Anterior cingulate cortex (tissue), 58 donors: Measurements from ENCODE around the gene SEMA4B.

Experiments used
- DNase-seq, 58 donors: peaks; one replicate each; lab custom pipeline; 2025; lab: John Stamatoyannopoulos, UW

The SEMA4B gene

DNA sequence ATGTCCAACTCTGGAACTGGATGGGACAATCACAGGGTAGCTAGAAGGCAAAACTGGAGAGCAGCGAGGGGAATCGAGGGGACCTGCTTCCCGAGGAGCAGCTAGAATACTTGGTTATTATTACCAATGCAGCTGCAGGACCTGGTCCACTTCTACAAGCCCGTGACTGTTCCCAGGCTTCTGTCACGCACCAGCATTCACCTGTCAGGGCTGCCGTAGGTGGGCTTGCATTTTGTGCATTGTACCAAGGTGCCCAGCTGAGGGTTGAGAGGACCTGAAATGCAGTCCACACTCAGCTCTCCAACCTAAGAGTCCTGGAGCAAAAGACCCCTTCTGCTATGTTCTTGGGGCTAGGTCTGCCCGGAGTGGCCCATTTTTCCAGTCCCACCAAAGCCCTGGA is 2.3 kb downstream of the SEMA4B start:
- no peak for DNase-seq

DNA sequence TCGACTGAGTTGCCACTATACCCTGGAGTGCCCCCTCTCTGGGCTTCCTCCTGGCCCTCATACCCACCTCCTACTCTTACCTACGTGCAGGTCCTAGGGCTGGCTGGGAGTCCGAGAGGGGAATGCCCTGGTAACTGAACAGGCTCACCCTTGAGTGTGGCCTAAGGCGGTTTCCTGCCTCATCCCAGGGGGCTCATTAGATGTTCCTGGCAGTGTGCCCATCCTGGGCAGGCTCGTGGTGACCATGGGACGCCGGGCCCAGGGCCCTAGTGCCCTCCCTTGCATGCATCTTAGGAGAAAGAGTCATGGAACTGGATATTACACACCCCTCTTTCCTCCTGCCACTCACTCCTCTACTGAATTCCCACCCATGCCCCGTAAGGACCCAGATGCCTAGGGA is 2.8 kb downstream of the SEMA4B start:
- DNase-seq: peak in 33 of 58 donors; percentile 9 to 68 (median 30)

GRCh38 chr15:90205050-90205848 is 4.1 kb downstream of the SEMA4B start:
- DNase-seq: peak in 18 of 58 donors; percentile 10 to 58 (median 30)

- DNase-seq: peak in 1 of 58 donors; percentile 8
These were observed 4.8 kb downstream of the SEMA4B start for GRCh38 chr15:90205886-90206285.

- no peak for DNase-seq
These were observed 6.1 kb downstream of the SEMA4B start for GRCh38 chr15:90207252-90207651.

DNA sequence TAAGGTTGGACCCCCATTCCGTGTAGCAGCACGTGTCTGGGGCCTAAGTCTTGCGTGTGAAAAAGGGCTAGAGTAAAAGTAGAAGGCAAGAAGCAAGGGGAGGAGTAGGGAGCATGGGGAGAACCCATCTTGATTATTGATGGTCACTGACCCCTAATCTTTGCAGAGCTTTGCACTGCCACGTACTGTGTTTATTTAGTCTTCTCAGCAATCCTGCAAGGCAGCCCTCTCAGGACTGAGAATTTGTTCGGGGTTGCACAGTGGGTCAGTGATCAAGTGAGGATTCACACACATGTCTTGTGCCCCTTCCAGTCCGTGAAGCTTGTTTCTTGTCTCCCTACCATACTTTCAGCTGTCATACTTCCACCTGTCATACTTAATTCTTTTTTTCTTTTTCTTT is 7.2 kb downstream of the SEMA4B start:
- no peak for DNase-seq

DNA sequence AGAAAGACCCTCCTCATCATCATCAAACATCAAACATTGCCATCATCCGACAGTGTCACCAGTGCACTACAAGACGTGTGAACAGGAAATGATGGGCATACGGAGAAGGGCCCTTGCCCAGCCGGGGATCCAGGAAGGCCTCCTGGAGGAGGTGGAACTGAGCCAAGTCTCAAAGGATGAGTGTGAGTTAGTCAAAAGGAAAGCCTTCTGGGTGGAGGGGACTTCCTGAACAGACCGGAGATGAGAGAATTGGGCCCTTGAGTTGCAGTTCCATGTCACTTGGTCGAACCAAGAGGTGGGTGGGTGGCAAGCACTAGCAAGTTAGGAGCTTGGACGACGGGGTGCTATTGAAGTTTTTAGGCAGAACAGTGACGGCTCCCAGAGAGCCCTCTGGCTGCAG is 8.5 kb downstream of the SEMA4B start:
- DNase-seq: no peak

DNA sequence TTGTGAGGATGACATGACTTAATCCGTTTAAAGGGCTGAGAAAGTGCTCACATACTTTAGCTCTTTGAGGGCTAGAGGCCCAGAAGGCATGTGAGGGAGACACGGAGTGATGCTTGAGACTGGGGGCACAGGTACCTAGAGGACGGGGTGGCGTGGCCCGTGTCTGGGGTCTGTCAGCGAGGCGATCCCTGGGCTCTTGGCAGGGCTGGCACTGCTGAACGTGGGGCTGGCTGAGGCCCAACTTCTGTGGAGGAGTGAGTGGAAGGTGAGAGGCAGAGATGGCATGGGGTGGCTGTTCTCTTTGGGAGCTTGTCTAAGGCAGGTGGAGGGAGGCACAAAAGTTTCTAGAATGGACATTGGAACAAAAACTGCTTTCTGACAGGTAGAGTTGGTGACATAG is 9.5 kb downstream of the SEMA4B start:
- no peak for DNase-seq

DNA sequence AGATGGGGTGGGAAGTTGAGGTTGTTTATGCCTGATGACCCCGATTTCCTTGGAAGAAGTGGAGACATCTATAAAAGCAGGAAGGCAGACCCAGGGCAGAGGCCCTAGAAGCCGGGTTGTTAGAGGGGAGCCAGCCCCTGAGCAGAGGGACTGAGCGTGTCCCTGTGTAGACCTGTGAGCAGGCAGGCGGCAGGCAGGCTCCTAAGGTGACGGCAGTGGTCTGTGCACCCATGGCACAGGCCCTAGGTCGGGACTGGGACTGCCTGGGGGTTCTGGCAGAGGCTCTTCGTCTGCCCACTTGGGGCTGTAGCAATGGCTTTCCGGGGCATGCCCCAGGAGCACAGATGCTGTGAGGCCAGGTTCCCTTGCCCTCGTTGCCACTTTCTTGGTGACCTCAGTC is 9.9 kb downstream of the SEMA4B start:
- DNase-seq: no peak

DNA sequence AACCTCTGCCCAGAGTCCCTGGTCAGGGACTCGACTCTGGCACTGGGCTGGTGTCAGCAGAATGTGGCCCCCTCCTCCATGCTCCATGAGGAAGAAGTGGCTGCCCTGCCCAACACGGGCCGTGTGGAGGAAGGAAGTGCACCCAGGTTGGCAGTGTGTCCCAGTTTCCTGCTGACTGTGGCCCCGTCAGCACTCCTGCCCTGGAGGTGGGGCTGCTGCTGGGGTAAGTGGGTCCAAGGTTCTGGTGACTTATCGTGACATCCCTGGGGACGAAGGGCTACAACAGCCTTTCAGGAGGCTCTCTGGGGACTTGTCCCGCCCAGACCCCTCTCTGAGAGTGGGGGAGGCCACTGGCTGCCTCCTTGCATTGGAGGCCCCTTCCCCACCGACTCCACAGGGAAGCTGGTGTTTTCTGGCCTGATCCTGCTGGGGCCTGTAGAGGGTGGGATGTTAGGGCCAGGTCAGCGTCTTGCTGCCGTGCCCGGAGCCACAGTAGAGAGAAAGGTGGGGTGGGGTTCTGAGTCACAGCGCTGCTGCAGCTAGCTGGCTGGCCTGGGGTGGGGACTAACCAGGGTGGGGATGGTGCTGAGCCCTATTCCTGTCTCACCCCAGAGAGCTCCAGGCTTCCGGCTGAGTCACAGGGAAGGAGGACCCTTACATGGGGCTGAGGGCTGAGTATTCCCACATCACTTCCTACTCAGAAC is 10.5 kb downstream of the SEMA4B start:
- no peak for DNase-seq

DNA sequence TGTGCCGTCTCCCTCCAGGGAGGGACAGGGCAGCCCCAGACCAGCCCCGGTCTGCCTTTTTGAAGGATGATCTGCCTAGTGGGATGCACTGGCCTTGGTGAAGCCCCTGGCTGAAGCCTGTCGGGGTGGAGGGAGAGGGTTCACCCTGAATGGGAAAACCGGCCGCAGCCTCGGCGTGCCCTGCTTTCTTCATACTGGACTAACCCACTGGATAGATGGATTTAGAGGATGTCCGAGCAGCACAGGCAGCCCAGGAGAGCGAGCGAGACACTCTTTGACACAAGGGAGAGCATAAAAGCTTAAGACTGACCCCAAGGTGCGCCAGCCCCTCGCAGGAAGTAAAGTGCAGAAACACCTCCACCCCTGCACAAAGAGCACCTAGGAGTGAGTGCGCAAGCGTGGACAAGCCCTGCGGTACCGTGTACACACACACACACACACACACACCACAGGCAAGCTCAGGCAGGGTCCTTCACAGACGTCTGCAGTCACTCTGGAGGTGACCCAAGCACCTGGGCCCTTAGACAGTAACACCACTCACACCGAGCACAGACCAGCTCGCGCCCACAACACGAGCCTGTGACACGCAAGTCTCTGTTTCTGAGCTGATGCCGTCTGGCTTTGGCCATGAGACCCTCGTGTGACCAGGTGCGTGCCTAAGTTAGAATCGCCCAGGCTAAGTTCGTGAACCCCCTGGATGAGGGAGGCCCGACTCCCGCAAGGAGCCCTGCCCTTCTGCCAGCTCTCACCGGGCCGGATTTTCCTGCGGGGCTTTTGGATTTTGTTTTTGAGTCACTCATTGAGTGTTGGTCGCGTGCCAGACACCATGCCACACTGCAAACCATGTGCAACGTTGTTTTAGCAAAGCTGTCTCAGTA is 11.3 kb downstream of the SEMA4B start:
- DNase-seq: peak in 2 of 58 donors; percentile 18 to 42

DNA sequence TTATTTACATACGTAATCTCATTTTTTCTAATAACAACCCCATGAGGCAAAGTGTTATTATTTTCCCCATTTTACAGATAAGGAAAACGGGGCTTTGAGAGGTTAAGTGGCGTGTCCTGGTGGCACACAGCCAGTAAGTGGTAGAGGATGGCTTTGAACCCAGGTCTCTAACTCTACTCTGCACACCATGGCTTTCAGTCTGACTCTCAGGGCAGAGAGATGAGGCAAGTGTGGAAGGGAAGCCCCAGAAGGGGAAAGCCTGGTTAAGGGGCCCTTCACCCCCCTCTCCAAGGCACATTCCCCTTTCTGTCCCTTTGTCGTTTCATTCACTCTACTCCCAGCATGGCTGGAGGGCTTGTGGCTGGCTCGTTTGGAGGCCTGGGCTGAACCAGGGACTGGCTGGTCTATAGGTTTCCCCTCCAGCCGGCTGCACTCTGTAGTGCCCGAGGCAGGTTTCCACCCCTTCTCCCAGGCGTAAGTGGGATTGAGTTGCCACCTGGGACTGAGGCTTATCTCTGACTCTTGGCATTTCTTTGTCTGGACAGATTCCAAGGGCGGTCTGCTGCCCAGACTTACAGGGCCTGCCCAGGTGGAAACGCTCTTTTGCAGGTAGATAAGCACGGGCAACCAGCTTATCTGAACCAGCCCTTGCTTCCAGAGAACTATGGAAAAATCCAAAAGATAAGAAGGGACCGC is 12.1 kb downstream of the SEMA4B start:
- no peak for DNase-seq

DNA sequence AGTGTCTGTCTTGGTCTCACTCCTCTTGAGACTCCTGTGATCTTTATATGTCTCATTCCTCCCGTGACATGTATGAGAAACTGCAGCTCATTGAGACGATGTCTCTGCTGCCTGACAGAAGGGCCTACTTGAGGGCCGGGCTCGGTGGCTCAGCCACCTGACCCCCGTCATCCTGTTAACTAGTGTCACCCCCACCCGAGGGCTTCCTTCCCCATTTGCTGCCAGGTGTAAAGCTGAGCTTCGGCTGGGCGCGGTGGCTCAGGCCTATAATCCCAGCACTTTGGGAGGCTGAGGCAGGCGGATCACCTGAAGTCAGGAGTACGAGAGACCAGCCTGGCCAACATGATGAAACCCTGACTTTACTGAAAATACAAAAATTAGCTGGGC is 12.7 kb downstream of the SEMA4B start:
- no peak for DNase-seq

DNA sequence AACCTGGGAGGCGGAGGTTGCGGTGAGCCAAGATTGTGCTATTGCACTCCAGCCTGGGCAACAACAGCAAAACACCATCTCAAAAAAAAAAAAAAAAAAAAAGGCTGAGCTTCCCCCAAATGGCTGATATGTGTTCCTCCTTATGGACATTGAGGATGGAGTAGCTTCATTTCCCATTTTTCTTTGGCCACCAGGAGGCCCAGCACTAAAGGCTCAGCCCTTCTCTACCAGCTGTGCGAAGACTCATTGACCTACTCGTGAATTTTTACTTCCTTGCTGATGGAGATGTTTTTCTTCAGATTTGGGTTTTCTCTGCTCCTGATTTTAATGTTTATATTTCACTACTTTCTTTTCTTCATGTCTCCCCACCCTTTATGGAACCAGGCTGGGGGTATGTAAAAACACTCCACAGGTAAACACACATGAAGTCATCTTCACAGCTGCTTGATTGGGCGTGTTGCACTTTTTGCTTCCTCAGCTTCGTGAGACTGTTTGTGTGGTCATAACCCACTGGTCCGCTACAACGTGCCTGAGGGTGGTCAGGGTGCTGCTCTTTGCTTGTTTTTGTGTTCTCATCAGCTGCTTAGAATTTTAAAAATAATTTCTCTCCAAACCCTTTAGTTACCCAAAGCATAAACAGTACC is 13.5 kb downstream of the SEMA4B start:
- DNase-seq: no peak

- no peak for DNase-seq
These were observed 16.7 kb downstream of the SEMA4B start for GRCh38 chr15:90217671-90218394.

DNA sequence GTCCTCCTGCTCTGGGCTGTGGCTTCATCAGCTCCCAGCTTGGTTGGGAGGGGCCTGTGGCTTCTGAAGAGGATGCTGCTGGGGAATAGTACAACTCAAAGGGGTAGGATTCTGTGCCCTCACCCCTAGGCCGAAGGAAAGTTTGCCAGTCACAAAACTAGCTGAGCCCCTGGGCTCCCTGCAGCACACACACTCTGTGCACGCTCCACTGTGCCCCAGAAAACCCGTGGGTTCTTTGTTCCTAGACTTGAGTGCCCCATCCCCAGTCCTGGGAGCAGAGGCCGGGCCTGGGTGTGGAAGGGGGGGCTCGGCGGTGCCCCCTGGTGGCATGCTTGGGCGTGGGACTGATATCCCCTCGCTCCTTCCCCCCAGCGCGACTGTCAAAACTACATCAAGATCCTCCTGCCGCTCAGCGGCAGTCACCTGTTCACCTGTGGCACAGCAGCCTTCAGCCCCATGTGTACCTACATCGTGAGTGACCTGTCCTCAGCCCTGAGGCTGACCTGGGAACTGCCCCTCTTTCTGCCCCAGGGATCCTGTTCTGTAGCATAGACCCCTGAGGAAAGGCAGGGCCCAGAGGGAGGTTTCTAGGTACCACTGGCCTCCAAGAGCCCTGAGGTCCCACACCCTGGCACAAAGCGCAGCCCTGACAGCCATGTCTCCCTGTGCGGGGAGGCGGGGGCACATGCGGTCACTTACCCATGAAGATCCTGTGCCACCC is 18.5 kb downstream of the SEMA4B start:
- peak in 5 of 58 donors; percentile 9 to 35 (median 18) for DNase-seq

DNA sequence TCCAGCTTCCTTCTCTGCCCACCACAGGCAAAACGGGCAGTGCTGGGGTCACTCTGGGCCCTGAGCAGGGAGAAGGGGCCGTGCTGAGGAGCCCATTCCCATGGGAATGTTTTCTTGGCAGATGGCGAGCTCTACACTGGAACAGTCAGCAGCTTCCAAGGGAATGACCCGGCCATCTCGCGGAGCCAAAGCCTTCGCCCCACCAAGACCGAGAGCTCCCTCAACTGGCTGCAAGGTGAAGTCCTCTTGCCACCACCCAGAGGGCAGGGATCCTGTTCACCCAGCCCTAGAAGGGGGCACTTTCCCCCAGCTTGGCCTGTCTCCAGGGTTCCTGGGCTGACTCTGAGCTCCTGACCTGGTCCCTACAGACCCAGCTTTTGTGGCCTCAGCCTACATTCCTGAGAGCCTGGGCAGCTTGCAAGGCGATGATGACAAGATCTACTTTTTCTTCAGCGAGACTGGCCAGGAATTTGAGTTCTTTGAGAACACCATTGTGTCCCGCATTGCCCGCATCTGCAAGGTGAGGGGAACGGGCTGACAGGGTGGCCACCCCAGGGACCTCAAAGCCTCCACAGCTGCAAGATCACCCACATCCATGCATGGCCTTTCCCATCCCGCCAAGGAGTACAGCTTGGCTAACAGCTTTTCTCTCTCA is 20.2 kb downstream of the SEMA4B start:
- DNase-seq: peak in 55 of 58 donors; percentile 20 to 86 (median 69)

DNA sequence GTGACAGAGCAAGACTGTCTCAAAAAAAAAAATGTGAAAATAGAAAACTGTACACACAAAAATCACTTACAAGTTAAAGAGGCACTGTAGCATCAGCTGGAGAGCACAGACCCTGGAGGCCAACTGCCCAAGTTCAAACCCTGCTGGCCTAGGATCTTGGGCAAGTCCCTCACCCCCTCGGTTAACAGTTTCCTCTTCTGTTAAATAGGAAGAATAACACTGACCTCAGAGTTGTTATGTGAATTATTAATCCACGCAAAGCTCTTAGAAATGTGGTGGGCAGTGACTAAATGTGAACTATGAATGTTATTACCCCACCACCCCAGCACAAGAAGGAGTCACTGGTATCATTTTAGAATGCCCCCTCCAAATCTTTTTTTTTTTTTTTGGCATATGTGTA is 21.4 kb downstream of the SEMA4B start:
- no peak for DNase-seq
